Lung (tissue), 13 donors: ENCODE data around the gene FTH1. TPM values are rescaled to one million over a fixed set of nuclear protein-coding genes. Genes with fewer than 3 reads are reported as not detected.

Experiments
- ATAC-seq: fragments of 200-7000 bp; cut with Tn5 transposase; one replicate; pipeline ENCODE4 v1.9.1; 2020; ENCODE audit warnings: moderate number of reproducible peaks; ENCODE audit not compliant: insufficient read depth, low FRiP score
- DNase-seq, 3 donors: peaks; one replicate each; pipeline ENCODE4 v3.0.0-alpha.2; 2013 to 2017
- H3K27ac ChIP-seq, 2 donors: one replicate each; pipeline ENCODE4 v1.5.1; 2013; ENCODE audit warnings: mild to moderate bottlenecking in 2 of 2, moderate library complexity in 2 of 2, control low read depth in 1 of 2, inconsistent platforms in 1 of 2, low read depth in 1 of 2, low read length in 1 of 2
- H3K27me3 ChIP-seq, 3 donors: one replicate each; pipeline ENCODE4 v1.5.1; 2013; ENCODE audit warnings: low read length in 2 of 3; ENCODE audit not compliant: control insufficient read depth in 3 of 3, insufficient read depth in 3 of 3
- H3K36me3 ChIP-seq, 4 donors: one replicate each; pipeline ENCODE4 v1.5.1; 2013; ENCODE audit warnings: low read length in 4 of 4, mild to moderate bottlenecking in 1 of 4, moderate library complexity in 1 of 4; ENCODE audit not compliant: control insufficient read depth in 4 of 4, insufficient read depth in 4 of 4
- H3K4me1 ChIP-seq, 5 donors: one replicate each; pipeline ENCODE4 v1.5.1; 2013; ENCODE audit warnings: low read length in 5 of 5, mild to moderate bottlenecking in 2 of 5, moderate library complexity in 1 of 5; ENCODE audit not compliant: control insufficient read depth in 5 of 5, insufficient read depth in 5 of 5
- H3K4me3 ChIP-seq: one replicate; pipeline ENCODE4 v1.5.1; 2013; ENCODE audit warnings: mild to moderate bottlenecking, control low read depth, moderate library complexity
- H3K9ac ChIP-seq, 2 donors: one replicate each; pipeline ENCODE4 v1.5.1; 2013; ENCODE audit warnings: low read length in 2 of 2, control low read depth in 1 of 2; ENCODE audit not compliant: insufficient read depth in 1 of 2
- H3K9me3 ChIP-seq, 4 donors: one replicate each; pipeline ENCODE4 v1.5.1; 2013; ENCODE audit warnings: low read length in 3 of 4, mild to moderate bottlenecking in 1 of 4, moderate library complexity in 1 of 4; ENCODE audit not compliant: control insufficient read depth in 4 of 4, insufficient read depth in 3 of 4
- WGBS, 2 donors: extraction: QIAGEN DNeasy Blood & Tissue Kit; methylation state at CpG; one replicate each; pipeline ENCODE4 v1.1.7; 2013; 5-methylcytosine and 5-hydroxymethylcytosine counted together
- polyA plus RNA-seq, 2 donors: library from polyadenylated mRNA; stranded (reverse); fragments of 200-250 nt; gene quantifications; one replicate each; pipeline ENCODE4 v1.2.1, GENCODE V29; 2013
- small RNA-seq: library from RNA; depleted of rRNA; stranded (forward); fragments of <200 nt; gene quantifications from one replicate; pipeline ENCODE3, GENCODE V24; 2014; ENCODE audit warnings: low replicate concordance
- total RNA-seq, 2 donors: library from RNA; depleted of rRNA in 1 of 2; stranded (reverse); fragments of >200 nt in 1 of 2; gene quantifications; one replicate each; pipeline ENCODE4 v1.2.1, GENCODE V29; 2014 to 2021
- TF ChIP-seq, protein P1 (sequence below): IDR thresholded peaks from 2 replicates; pipeline ENCODE4 v1.5.1; 2012; ENCODE audit warnings: mild to moderate bottlenecking; ENCODE audit errors: control extremely low read depth, extremely low read depth
- donor health status: control.
- donor health status: control.
- donor health status: Bipolar disorder and iron deficiency.
- donor health status: healthy.
- donor health status: DM: yes; HTN: yes; CAD: no.

FTH1 gene
- total and polyA plus RNA-seq, 4 donors: 1,737 to 24,273 (median 5,185) TPM

DNA sequence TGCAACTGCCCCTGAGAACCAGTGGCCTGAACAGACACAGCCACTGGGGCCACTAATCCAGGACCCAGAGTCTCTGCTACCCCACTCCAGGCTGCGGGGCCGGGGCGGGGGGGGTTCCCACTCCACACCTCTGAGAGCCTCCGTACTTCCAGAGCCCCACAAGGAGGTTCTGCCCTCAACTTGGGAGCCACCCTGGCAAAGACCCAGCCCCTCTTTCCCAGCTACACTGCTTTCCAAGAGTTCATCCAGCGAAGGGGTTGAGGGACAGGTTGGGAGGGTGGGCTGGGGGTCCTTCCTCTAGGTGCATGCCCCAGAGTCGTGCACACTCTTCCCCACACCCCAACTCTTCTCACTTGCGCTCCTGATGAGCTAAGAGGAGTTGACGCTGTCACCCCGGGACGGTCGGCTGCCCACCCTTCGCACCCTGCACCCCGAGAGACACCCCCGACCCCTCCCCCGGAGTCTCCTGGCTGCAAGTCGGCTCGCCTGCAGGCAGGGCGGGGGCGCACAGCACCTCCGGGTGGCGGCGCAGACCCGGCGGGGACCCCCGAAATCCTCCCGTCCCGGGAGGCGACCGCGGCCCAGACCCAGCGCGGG, 50.6 kb downstream of the FTH1 start:
- peaks cover 0 to 16% (median 9%) of the 10 kb centered on the region in 5 donors for H3K4me1 ChIP-seq
- H3K9ac ChIP-seq: no peak overlapping the region
- no peaks in the 10 kb centered on the region for H3K9me3 ChIP-seq
- 5 to 7% methylated on average over 19 to 32 of the region's 32 CpGs for WGBS, 2 donors
- H3K27ac ChIP-seq: peak overlapping the region in 1 of 2 donors; percentile 41
- H3K27me3 ChIP-seq: peaks cover 0 to 18% (median 0%) of the 10 kb centered on the region in 3 donors
- TF ChIP-seq, protein P1, sequence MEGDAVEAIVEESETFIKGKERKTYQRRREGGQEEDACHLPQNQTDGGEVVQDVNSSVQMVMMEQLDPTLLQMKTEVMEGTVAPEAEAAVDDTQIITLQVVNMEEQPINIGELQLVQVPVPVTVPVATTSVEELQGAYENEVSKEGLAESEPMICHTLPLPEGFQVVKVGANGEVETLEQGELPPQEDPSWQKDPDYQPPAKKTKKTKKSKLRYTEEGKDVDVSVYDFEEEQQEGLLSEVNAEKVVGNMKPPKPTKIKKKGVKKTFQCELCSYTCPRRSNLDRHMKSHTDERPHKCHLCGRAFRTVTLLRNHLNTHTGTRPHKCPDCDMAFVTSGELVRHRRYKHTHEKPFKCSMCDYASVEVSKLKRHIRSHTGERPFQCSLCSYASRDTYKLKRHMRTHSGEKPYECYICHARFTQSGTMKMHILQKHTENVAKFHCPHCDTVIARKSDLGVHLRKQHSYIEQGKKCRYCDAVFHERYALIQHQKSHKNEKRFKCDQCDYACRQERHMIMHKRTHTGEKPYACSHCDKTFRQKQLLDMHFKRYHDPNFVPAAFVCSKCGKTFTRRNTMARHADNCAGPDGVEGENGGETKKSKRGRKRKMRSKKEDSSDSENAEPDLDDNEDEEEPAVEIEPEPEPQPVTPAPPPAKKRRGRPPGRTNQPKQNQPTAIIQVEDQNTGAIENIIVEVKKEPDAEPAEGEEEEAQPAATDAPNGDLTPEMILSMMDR: no peak
- no peak for ATAC-seq
- peak overlapping the region; percentile 49 for H3K4me3 ChIP-seq
- DNase-seq: no peak
- no peaks in the 10 kb centered on the region for H3K36me3 ChIP-seq

DNA sequence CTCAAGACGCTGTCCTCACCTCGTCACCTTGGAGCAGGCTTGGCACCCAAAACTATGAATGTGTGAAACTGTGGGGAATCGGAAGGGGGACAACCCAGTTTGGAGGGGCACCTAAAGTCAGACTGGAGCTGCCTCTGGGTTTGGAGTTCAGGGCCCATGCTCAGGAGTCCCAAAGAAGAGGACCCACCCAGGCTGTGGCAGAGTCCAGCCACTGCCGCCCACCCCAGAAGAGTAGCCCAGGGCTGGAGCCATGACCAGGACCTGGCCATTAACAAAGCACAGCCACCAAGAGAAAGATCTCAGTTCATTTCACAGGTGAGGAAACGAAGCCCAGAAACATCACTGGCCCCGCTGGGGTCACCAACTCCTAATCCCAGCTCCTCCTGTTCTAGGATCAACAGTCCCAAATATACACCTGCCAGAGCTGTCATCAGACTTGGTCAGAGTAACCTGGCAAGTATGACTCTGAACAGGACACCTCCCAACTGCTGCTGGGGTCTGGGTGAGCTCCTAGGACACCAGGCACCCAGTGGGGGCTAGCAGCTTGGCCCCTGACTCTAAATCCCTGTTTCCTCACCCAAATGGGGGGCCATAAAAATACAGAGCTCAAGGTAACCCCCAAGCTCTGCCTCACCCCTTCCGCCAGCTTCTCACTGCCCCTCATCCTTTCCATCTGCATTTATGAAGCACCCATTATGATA, 52.8 kb downstream of the FTH1 start:
- no peak for DNase-seq
- WGBS, 2 donors: 91 to 93% methylated on average over 7 of the region's 7 CpGs
- Histone ChIP-seq H3K27me3 (peaks cover 0 to 13% (median 0%) of the 10 kb centered on the region in 3 donors), H3K4me3 (no peak overlapping the region), H3K36me3 (no peaks in the 10 kb centered on the region), H3K4me1 (peaks cover 0 to 36% (median 20%) of the 10 kb centered on the region in 5 donors), H3K27ac (no peak overlapping the region), H3K9ac (no peak overlapping the region), H3K9me3 (no peaks in the 10 kb centered on the region)
- no peak for ATAC-seq
- TF ChIP-seq, protein P1: no peak

Small RNA genes lying within 50 kb of the gene (small RNA-seq; reads per million reads assigned to genes)
- not detected for gene RNU6-1243P

Other genes starting within 250 kb of the FTH1 start
- 10 to 100 TPM; 27.1 to 41.2 TPM for gene MYRF, start 215.0 kb downstream of the FTH1 start, total RNA-seq
- 10 to 100 TPM; 11.9 to 23.3 TPM for gene MYRF, start 215.0 kb downstream of the FTH1 start, polyA plus RNA-seq
- gene TMEM258, start 175.0 kb downstream of the FTH1 start, total RNA-seq: 100 to 1,000 TPM in 1 of 2 donors, 10 to 100 TPM in 1; 43.9 to 118 TPM
- 100 to 1,000 TPM; 208 to 229 TPM for gene TMEM258, start 175.0 kb downstream of the FTH1 start, polyA plus RNA-seq
- gene FEN1, start 174.7 kb downstream of the FTH1 start, total RNA-seq: 10 to 100 TPM in 1 of 2 donors, 1 to 10 TPM in 1; 6.4 to 13.2 TPM
- 10 to 100 TPM in 1 of 2 donors, 1 to 10 TPM in 1; 7.7 to 12.6 TPM for gene FEN1, start 174.7 kb downstream of the FTH1 start, polyA plus RNA-seq
- gene FADS1, start 150.6 kb downstream of the FTH1 start, total RNA-seq: 100 to 1,000 TPM in 1 of 2 donors, 10 to 100 TPM in 1; 35.7 to 102 TPM
- gene FADS1, start 150.6 kb downstream of the FTH1 start, polyA plus RNA-seq: 10 to 100 TPM; 35.1 to 54.3 TPM
- gene FADS2, start 139.3 kb downstream of the FTH1 start, total RNA-seq: 100 to 1,000 TPM in 1 of 2 donors, 10 to 100 TPM in 1; 44.5 to 165 TPM
- gene FADS2, start 139.3 kb downstream of the FTH1 start, polyA plus RNA-seq: 10 to 100 TPM; 58.9 to 98.6 TPM
- 10 to 100 TPM; 12.3 to 64.8 TPM for gene FADS3, start 76.1 kb downstream of the FTH1 start, total RNA-seq
- gene FADS3, start 76.1 kb downstream of the FTH1 start, polyA plus RNA-seq: 10 to 100 TPM; 52.7 to 56.2 TPM
- 10 to 100 TPM in 1 of 2 donors, 1 to 10 TPM in 1; 8.8 to 10.9 TPM for gene RAB3IL1, start 50.1 kb downstream of the FTH1 start, total RNA-seq
- gene RAB3IL1, start 50.1 kb downstream of the FTH1 start, polyA plus RNA-seq: 10 to 100 TPM in 1 of 2 donors, 1 to 10 TPM in 1; 6.7 to 20.8 TPM
- 10 to 100 TPM in 1 of 2 donors, 1 to 10 TPM in 1; 4.9 to 16.6 TPM for gene BEST1, start 17.3 kb downstream of the FTH1 start, total RNA-seq
- 10 to 100 TPM in 1 of 2 donors, 1 to 10 TPM in 1; 6.1 to 27.3 TPM for gene BEST1, start 17.3 kb downstream of the FTH1 start, polyA plus RNA-seq
- gene INCENP, start 156.4 kb upstream of the FTH1 start, total RNA-seq: 10 to 100 TPM; 13.3 to 14.1 TPM
- gene INCENP, start 156.4 kb upstream of the FTH1 start, polyA plus RNA-seq: 1 to 10 TPM; 3.8 to 6.8 TPM
- gene SCGB1D1, start 222.6 kb upstream of the FTH1 start, total RNA-seq: not detected
- not detected for gene SCGB1D1, start 222.6 kb upstream of the FTH1 start, polyA plus RNA-seq
- 1 to 10 TPM in 1 of 2 donors, under 1 TPM in 1; 0.88 to 8.0 TPM for gene SCGB2A1, start 241.0 kb upstream of the FTH1 start, total RNA-seq
- gene SCGB2A1, start 241.0 kb upstream of the FTH1 start, polyA plus RNA-seq: 1 to 10 TPM; 3.4 to 3.7 TPM